Measurements from ENCODE around the gene PYGO2.

DNA sequence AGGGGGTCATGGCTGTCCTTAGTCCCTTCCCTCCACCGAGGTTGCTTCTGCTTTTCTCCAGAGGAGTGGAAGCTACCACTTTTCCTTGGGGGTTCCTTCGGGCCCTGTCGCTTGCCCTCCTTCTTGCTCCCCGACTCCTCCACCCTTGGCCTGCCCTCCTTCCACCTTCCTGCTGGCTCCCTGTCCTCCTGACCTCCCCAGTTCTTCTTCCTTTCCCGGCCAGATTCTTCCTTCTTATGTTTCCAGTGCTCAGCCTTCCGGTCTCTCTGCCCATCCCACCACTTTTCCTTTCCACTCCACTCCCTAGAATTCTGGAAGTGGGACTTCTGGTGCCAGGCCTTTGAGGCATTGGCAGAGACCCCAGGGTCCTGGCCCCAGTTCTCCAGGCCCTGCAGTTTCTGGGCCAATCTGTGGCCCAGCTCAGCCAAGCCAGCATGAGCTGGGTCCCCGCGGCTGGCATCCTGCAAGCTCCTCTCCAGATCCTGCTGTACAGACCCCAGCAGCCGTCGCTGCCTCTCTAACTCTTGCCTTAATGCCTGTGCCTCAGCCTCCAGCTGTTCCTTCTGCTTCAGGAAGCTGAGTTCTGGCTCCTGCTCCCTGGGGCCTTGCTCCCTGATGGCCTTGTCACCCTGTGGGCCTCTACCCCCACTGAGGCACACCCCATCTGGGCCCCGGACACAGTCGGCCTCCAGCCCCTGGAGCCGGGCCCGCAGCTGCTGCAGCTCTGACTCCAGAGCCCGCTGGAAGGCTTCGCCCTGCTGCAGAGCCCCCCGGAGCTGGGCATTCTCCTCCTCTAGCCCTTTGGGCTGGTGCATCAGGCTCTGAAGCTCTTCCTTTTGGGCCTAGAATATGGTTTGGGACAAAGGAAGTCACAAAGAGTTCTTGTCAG lies 15.4 kb downstream of the PYGO2 start:
- TF ChIP-seq CTCF (IDR thresholded peaks at IDR 0.05; ENCODE audit: insufficient read depth, low read length, poor library complexity, severe bottlenecking) (no peak), EZH2phosphoT487 (conservative IDR thresholded peaks at IDR 0.05; ENCODE audit: low read length) (no peak)
